ENCODE data around the gene CIROP. TPM values are rescaled to one million over a fixed set of nuclear protein-coding genes. Genes with fewer than 3 reads are reported as not detected.

CIROP gene
- total RNA-seq, 1 experiment from 2014 or later, result not detected

- no peak overlapping the region for H2AFZ ChIP-seq
- CTCF ChIA-PET, result no interaction called here
- H3K79me2 ChIP-seq (ENCODE audit: low read depth), result peaks cover 6% of the 10 kb centered on the region
- intact Hi-C loops (cut with micrococcal nuclease; ENCODE audit: unreplicated experiment), result no loop called here
- H4K20me1 ChIP-seq (ENCODE audit: insufficient read depth), result no peaks in the 10 kb centered on the region; the same call in 1 of the 2 replicates
- BruUV-seq (replicated peaks), result no TSS peak
- TF ChIP-seq EZH2 (IDR thresholded peaks at IDR 0.05; ENCODE audit: low read depth) (no peak), CTCF (conservative IDR thresholded peaks at IDR 0.05) (no peak)
- POLR2A ChIA-PET (ENCODE audit: unreplicated experiment), result interaction anchor here (0.6 kb wide), 1 partner anchor 763 kb away, joined by 4 read pairs; no protein-coding TSS in a partner anchor
- H3K4me1 ChIP-seq (replicated peaks; ENCODE audit: insufficient read depth), result no peaks in the 10 kb centered on the region
- H3K9me2 ChIP-seq (ENCODE audit: insufficient read depth), result no peaks in the 10 kb centered on the region
- H3K27ac ChIP-seq, result no peak overlapping the region
- no peak for DNase-seq
- H3K27me3 ChIP-seq (ENCODE audit: insufficient read depth, low read depth), result no peaks in the 10 kb centered on the region
- no peaks in the 10 kb centered on the region for H3K9me3 ChIP-seq (ENCODE audit: insufficient read depth, low read depth)
- H3K36me3 ChIP-seq (ENCODE audit: low read depth), result peaks cover 3% of the 10 kb centered on the region; the same call in 1 of the 2 replicates
- no peak overlapping the region for H3K4me2 ChIP-seq
- H3K4me3 ChIP-seq, result no peak overlapping the region
- H3F3A ChIP-seq (ENCODE audit: insufficient read depth, low read depth), result no peaks in the 10 kb centered on the region; the same call in 1 of the 2 replicates
These were observed 1.2 kb downstream of the CIROP start for GRCh38 chr14:23103581-23103980.

DNA sequence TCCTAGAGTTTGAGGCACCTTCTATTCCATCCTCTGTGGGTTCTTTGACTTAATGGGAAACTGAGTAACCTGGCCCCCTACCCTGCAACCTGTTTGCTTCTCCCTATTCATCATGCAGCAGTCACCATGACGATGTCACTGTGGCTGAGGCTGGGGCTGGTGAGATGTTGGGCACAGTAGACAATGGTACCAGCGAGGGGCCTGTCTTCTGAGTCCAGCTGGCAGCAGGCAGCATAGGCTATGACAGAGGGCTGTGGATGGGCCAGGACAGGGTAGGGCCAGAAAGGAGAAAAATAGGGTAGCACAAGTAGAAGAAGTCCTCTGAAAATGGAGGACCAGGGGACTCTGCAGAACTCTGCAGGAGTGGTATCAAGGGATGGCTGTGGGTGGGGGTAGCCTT, 2.0 kb downstream of the CIROP start:
- TF ChIP-seq CTCF (conservative IDR thresholded peaks at IDR 0.05), result no peak
- no peak for TF ChIP-seq EZH2 (IDR thresholded peaks at IDR 0.05; ENCODE audit: low read depth)
- no peak for DNase-seq
- BruUV-seq (replicated peaks), result no TSS peak
- intact Hi-C loops (cut with micrococcal nuclease; ENCODE audit: unreplicated experiment), result no loop called here
- H4K20me1 ChIP-seq (ENCODE audit: insufficient read depth), result no peaks in the 10 kb centered on the region; the same call in 1 of the 2 replicates
- no peaks in the 10 kb centered on the region for H3K27me3 ChIP-seq (ENCODE audit: insufficient read depth, low read depth)
- H3K4me2 ChIP-seq, result no peak overlapping the region
- H3F3A ChIP-seq (ENCODE audit: insufficient read depth, low read depth), result no peaks in the 10 kb centered on the region; the same call in 1 of the 2 replicates
- peaks cover 14% of the 10 kb centered on the region for H3K79me2 ChIP-seq (ENCODE audit: low read depth)
- no peak overlapping the region for H2AFZ ChIP-seq
- no peak overlapping the region for H3K4me3 ChIP-seq
- H3K4me1 ChIP-seq (replicated peaks; ENCODE audit: insufficient read depth), result no peaks in the 10 kb centered on the region
- ChIA-PET POLR2A (ENCODE audit: unreplicated experiment) (no interaction called here), CTCF (no interaction called here)
- peaks cover 10% of the 10 kb centered on the region; the same call in 1 of the 2 replicates for H3K36me3 ChIP-seq (ENCODE audit: low read depth)
- no peaks in the 10 kb centered on the region for H3K9me2 ChIP-seq (ENCODE audit: insufficient read depth)
- no peaks in the 10 kb centered on the region for H3K9me3 ChIP-seq (ENCODE audit: insufficient read depth, low read depth)
- no peak overlapping the region for H3K27ac ChIP-seq

GRCh38 chr14:23101986-23102625, 2.7 kb downstream of the CIROP start:
- H3K27me3 ChIP-seq (ENCODE audit: insufficient read depth, low read depth), result no peaks in the 10 kb centered on the region
- H3K4me3 ChIP-seq, result no peak overlapping the region
- H3K4me2 ChIP-seq, result no peak overlapping the region
- H2AFZ ChIP-seq, result no peak overlapping the region
- no peaks in the 10 kb centered on the region; the same call in 1 of the 2 replicates for H3F3A ChIP-seq (ENCODE audit: insufficient read depth, low read depth)
- H3K9me3 ChIP-seq (ENCODE audit: insufficient read depth, low read depth), result no peaks in the 10 kb centered on the region
- H3K9me2 ChIP-seq (ENCODE audit: insufficient read depth), result no peaks in the 10 kb centered on the region
- TF ChIP-seq CTCF (conservative IDR thresholded peaks at IDR 0.05), result no peak
- TF ChIP-seq EZH2 (IDR thresholded peaks at IDR 0.05; ENCODE audit: low read depth), result no peak
- intact Hi-C loops (cut with micrococcal nuclease; ENCODE audit: unreplicated experiment), result no loop called here
- peaks cover 21% of the 10 kb centered on the region for H3K79me2 ChIP-seq (ENCODE audit: low read depth)
- BruUV-seq (replicated peaks), result no TSS peak
- H3K36me3 ChIP-seq (ENCODE audit: low read depth), result peaks cover 16% of the 10 kb centered on the region; the same call in 1 of the 2 replicates
- no peak for DNase-seq
- CTCF ChIA-PET, result interaction anchor here (0.6 kb wide), 1 partner anchor 106 kb away, joined by 3 read pairs; no protein-coding TSS in a partner anchor
- no peaks in the 10 kb centered on the region; the same call in 1 of the 2 replicates for H4K20me1 ChIP-seq (ENCODE audit: insufficient read depth)
- POLR2A ChIA-PET (ENCODE audit: unreplicated experiment), result no interaction called here
- H3K4me1 ChIP-seq (replicated peaks; ENCODE audit: insufficient read depth), result peaks cover 5% of the 10 kb centered on the region; the same call in 1 of the 2 replicates
- no peak overlapping the region for H3K27ac ChIP-seq
